ENCODE measurements around the gene PRR36. TPM values are rescaled to one million over a fixed set of nuclear protein-coding genes. Genes with fewer than 3 reads are reported as not detected.
A peak's percentile ranks its signal among the peaks of the same experiment; 100 is the strongest.

Gene PRR36
- total RNA-seq, 1 experiment from 2014 or later: not detected

DNA sequence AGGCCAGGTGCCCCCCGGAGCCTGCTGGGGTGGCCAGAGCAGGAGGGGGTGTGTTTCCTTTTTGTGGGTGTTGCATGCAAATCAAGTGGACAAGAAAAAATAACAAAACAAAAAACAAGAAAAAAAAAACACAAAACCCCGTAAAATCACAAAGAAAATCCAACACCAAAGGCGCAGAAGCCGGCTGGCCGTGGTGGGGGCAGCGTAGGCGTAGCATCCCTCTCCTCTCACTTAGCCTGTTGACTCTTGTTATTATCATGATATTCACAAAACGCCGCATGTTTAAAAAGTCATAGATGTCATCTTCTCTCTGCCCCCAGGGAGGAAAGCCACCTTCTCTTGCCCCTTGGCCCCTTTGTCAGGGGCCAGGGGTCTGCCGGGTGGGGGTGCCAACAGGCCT lies 39.5 kb upstream of the PRR36 start:
- no peak for DNase-seq (ENCODE audit: low read depth)

DNA sequence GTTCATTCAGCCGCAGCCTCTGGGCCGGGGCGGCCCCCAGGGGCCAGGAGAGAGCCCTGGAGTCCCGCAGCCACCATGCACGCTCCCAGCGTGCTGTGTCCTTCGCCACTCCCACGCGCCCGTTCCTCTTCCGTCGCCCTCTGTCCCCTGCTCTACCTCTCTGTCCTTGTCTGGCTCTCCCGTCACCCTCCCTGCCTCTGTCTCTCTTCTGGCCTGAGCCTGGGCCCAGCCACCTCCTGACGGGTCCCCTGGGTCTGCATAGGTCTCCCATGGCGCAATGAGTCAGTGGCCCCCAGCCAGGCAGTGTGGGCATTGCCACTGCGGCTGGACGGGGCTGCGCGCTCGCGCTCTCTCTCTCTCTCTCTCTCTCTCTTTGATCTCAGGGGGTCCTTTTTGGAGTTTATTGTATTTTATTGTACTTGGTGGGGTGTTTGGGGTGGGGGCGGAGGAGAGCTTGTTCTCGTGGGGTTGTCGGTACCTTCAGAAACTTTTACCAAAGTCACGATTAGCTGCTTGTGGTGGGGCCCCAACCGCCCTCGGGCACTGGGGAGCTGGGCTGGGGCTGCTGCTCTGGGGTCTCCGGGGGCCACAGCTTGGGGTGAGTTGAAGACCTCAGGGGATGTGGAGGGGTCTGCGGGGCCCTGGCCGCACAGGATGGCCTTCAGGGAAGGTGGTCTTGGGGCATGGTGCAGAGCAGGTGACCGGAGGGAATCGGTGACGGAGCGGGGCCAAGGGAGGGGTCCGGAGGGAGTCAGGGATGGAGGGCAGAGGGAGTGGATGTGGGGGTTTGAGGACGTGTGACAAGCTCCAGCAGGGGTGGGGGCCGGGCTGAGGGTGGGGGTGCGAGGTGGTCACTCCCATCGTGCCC lies 38.7 kb upstream of the PRR36 start:
- no peak for DNase-seq (ENCODE audit: low read depth)

DNA sequence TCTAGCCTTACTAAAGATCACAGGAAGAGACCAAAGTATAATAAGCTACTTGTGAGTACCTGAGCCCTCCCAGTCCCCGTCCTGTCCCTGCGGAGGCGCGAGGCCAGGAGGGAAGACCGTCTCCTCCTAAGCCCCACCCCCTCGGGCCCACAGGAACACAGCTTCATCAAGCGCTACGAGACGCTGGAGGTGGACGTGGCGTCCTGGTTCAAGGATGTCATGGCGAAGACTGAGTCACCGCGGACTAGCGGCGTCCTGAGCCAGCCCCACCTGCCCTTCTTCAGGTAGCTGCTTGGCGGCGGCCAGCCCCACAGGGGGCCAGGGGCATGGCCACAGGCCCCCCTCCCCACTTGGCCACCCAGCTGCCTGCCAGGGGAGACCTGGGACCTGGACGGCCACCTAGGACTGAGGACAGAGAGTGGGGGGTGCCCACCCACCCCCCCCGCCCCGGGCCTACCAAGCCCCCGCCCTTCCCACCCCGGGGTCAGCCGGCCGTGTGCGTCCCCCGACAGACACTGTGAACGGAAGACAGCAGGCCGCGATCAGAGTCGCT lies 38.0 kb upstream of the PRR36 start:
- DNase-seq (ENCODE audit: low read depth): no peak

DNA sequence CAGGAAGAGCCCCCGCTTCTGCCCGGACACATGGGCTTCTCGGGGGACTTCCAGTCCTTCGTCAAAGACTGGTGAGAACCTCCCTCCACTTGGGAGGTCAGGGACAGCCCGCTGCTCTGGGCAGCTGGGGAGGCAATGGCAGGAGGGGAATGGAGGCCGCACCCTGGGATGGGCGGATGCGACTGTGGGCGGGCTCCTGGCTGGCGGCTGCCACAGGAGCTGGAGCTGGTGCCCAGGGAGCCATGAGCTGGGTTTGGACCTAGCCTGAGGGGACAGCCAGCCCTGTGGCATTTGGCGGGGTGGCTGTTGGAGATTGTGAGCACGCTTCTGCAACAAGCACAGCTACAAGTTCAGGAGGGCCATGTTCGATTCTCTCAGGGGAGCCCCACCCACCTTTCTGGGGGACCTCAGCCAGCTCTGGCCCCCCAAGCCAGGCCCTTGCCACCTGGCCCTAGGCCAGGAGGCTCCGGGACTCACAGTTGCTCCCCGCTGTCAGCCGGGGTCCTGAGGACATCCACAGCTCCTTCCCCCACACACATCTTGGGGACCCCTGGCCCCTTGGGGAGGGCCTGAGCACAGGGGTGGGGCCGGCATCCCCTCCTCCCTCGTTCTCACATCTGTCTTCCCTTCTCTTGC lies 37.4 kb upstream of the PRR36 start:
- no peak for DNase-seq (ENCODE audit: low read depth)

DNA sequence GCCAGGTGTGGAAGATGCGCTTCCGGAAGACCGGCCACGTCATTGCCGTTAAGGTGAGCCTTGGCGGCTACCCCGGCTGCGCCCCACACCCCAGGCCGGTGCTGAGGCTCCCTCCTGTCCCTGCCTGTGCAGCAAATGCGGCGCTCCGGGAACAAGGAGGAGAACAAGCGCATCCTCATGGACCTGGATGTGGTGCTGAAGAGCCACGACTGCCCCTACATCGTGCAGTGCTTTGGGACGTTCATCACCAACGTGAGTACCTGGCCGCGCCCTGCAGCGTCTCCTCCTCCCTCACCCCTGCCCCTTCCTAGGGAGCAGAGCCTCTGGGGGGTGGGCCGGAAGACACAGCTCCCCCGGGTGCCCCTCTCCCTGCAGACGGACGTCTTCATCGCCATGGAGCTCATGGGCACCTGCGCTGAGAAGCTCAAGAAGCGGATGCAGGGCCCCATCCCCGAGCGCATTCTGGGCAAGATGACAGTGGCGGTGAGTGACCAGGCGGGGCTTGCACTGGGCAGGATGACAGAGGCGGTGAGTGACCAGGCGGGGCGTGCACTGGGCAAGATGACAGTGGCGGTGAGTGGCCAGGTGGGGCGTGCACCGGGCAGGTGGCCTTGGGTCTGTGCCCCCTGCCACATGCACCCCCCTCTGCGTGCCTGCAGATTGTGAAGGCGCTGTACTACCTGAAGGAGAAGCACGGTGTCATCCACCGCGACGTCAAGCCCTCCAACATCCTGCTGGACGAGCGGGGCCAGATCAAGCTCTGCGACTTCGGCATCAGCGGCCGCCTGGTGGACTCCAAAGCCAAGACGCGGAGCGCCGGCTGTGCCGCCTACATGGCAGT lies 36.4 kb upstream of the PRR36 start:
- DNase-seq (ENCODE audit: low read depth): no peak

DNA sequence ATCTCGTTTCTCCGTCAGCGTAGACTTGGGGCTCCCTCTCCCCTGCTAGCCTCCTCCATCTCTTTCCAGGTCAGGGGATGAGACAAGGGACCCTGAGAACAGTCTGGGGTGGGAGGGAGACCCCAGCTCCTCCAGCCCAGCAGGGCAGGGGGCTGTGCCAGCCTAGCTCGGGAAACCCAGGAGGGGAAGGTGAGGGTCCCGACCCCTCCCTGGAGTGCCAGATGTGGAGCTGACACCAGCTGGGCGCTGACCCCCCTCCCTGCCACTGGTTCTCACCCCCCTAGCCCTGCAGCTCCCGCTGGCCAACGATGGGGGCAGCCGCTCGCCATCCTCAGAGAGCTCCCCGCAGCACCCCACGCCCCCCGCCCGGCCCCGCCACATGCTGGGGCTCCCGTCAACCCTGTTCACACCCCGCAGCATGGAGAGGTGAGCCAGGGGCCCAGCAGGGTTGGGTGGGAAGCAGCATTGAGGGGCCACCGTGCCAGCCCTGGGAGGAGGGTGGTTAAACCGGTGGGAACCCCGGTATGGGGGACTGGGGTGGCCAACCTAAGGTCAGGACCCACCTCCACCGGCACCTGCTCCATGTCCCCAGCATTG lies 35.4 kb upstream of the PRR36 start:
- no peak for DNase-seq (ENCODE audit: low read depth)

DNA sequence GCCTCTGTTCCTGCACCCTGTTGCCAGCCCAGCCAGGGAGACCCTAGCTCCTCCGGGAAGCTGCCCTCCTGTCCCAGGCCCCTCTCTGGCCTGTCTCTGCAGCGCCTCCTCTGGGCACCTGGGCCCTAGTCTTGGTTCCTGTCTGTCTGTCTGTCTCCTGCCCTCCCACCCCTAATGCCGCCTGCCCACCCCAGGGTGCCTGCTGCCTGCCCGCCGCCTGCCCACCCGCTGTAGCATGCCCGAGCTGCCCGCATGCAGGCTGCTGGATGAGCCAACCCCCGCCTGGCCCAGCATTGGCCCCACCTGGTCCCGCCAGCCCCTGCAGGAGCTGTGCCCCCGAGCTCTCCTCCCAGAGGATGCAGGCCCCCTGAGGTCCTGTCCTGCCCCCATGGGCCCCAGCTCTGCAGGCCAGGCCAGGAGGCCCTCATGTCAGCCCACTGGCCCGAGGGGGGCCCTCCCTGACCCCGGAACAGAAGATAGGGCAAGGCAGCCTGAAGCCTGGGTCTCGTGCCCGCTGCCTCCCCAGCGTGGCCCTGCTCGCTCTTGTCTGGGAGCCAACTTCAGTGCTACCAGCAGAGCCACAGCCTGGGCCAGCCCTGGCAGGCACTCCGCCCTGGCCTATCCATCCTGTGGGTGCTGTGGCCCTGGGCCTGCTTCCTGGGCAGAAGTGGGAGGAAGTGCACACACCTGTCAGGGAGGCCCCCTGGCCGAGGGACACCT lies 34.7 kb upstream of the PRR36 start:
- DNase-seq (ENCODE audit: low read depth): no peak

DNA sequence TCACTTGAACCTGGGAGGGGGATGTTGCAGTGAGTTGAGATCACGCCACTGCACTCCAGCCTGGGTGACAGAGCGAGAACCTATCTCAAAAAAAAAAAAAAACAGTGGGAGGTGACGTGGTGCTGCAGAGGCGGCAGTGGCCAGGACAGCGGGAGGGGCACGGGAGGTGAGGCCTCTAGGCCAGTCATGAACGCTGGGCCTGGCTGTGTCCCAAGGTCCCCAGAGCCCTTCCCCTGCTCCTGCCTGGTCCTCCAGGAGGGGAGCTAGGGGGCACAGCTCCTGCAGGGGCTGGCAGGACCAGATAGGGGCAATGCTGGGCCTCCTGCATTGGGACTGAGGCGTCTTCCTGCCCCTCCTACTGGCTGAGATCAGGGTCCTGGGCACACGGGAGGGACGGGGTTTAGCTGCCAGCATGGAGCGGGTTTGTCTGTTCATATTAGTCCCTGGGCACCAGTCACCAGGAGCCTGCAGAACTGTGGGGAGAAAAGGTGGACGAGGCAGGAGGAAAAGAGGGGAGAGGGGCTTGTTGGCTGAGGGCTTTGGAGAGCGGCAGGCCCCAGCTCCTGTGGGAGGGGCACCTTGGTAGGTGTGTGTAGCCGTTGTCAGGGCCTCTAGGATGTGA lies 34.0 kb upstream of the PRR36 start:
- DNase-seq (ENCODE audit: low read depth): no peak

DNA sequence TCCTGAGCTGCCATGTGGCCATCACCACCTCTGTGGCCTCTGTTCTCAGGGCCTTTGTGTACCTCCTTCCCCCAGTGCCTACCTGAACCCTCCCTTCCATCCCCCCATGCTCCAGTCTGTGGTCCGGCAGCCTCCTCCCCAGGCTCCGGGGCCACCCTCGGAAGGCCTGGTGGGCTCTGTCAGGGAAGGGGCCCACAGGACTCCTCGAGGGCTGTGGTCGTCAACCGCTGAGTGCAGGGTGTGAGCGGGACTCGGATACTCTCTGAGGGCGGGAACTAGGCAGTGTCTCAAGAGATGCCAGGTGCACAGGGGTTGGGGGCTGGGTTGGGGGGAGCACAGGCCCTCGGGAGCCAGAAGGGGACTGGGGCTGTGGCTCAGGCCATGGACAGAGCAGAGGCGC lies 33.4 kb upstream of the PRR36 start:
- DNase-seq (ENCODE audit: low read depth): no peak

DNA sequence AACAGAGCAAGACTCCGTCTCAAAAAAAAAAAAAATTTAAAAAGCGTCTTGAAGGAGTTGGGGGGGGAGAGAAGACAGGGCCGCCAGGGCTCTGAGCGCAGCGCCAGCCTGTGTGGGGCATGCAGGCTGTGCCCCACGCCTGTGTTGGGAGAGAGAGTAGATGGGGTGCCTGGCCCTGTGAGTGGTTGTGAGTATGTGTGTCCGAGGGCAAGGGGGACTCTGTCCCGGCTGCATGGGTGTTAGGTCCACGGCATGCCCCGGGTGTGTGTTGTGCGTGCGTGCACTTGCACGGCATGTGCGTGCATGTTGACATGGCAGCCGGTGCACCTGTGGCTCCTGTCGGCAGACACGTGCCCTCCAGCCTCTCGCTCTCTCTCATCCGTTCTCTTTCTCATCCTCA lies 32.9 kb upstream of the PRR36 start:
- no peak for DNase-seq (ENCODE audit: low read depth)

DNA sequence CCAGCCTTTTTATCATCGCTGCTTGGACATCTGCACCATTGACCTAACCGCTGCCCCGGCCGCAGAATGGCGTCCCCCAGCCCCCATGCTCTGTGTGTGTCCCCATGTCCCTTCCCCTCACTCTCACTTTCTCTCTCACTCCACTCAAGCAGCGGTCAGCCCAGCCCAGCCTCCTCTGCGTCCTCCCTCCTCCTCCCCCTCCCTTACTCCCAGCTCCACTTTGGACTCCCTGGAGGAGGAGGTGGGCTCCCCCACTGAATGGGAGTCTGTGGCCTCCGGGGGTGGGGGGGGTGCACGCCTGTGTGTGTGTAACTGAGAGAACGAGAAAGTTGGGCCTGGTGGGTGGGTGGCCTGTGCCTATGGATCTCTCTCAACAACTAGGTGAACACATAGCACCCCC lies 31.7 kb upstream of the PRR36 start:
- no peak for DNase-seq (ENCODE audit: low read depth)

DNA sequence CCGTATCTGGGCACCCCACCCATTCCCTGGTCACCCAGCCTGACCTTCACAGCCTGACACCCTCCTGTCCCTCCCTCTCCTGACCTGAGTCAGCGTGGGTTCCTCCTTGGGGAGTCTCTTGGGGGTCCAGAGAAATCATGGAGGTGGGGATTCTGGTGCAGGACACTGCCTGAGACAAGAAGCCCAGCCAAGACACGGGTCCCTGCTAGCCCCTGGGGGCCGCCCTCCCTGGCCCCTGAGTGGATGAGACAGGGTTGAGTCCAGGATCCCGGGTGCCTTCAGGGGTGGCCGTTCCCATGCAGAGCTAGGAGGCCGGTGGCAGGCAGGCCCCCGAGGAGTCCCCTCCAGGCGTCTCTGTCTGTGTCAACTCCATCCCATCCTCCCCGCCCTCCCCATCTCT lies 31.1 kb upstream of the PRR36 start:
- no peak for DNase-seq (ENCODE audit: low read depth)

DNA sequence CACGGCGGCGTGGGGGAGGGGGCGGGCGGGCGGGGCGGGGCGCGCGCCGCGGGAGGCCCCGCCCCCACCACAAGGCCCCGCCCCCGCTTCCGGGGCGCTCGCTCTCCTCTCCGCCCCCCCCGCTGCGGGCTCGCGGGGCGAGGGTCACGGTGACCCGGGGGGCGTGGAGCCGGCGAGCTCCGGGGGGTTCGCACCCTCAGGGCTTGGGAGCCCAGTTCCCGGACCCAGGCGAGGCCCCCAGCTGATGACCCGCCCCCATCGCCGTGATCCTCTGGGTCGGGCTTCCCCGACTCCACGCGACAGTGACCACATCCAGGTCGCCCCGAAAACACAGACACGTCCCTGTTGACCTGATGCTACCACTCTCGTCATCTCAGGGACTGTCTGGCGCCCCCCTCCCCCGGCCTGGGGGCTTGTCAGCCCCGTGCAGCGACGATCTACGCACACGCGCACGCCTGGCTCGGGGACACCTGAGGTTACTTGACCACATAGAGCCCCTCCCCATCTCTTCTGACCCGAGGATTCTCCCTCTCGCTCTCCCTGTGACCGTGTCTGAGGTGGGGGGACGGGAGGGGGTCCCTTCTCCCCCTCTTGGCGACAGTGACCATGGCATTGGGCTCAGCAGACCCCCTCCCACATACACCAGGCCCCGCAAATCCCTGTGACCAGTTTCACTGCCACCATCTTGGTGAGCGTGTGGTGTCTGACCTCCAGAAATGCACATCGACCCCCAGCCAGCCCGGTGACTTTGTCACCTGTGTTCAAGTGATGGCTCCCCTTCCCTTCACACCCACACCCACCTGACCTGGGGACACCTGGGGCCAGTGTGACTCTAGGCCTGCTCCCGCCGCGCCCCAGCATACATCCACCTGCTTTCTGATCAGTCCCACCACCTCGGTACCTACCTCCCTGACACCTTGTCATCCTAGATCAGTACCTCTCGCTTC lies 30.2 kb upstream of the PRR36 start:
- no peak for DNase-seq (ENCODE audit: low read depth)

DNA sequence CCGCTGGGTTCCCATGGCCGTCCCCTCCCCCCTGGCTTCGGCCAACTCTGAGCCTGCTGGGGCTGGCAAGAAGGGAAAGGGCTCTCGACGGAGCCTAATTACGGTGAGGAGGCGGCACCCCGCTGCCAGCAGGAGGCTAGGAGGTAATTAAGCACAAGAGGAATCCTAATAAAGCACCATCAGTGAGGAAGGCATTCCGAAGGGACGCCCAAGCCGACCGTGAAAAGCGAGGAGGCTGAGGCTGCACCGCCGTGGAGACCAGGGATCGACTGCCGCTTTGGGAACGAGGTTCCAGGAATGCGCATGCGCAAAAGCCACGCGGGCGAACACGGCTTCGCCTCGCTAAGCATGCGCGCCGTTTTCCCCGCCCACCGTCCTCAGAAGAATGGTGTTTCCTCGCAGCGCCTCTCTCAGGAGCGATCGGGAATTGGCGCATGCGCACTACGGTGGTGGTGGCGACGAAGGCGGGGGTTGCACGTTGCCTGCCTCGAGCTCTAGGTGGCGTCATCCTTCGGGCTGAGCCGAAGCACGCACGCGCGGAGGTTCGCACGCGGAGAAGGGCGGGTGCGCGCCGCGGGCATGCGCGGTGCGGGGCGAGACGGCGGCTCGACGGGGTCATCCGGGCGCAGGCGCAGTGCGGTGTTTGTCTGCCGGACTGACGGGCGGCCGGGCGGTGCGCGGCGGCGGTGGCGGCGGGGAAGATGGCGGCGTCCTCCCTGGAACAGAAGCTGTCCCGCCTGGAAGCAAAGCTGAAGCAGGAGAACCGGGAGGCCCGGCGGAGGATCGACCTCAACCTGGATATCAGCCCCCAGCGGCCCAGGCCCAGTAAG lies 29.3 kb upstream of the PRR36 start, which contains the start of gene MAP2K7:
MAP2K7 (plus strand) TSS at position 634 of the 830 bp plus-strand sequence; CDS start at position 702, 68 bp downstream.
- DNase-seq (ENCODE audit: low read depth): peak; percentile 98

DNA sequence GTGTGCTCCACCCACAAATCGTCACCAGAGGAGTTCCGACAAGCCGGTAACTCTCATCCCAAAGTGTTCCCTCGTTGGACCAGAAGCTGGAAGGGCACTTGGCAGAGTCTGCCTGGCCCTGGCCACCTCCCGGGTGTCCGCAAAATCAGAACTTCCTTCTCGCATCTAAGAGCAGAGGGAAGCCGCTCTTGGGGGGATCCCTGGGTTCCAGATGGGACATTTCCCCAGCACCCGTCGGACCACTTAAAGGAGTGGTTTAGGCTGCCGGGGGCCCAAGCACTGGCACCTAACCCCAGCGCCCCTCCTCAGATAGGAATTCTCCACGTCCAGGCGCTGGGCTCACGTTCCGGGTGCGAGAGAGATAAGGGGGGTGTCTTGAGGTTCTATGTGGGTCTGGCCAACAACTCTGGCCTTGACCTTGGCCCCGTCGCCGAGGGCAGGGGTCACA lies 28.6 kb upstream of the PRR36 start:
- DNase-seq (ENCODE audit: low read depth): no peak

DNA sequence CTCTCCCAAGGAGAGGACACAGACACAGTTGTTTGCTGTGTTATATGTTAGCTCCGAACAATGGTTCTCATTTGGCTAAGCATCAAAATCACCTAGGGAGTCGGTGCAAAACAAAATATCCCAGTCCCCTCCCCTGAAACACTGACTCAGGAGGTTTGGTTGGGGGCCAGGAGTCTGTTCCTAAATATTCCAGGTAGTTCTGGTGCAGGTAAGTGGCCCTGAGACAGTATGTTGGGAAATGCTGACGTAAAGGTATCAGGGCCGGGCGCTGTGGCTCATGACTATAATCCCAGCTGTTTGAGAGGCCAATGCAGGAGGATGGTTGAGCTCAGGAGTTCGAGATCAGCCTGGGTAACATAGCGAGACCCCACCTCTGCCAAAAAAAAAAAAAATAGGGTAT lies 27.1 kb upstream of the PRR36 start:
- no peak for DNase-seq (ENCODE audit: low read depth)

DNA sequence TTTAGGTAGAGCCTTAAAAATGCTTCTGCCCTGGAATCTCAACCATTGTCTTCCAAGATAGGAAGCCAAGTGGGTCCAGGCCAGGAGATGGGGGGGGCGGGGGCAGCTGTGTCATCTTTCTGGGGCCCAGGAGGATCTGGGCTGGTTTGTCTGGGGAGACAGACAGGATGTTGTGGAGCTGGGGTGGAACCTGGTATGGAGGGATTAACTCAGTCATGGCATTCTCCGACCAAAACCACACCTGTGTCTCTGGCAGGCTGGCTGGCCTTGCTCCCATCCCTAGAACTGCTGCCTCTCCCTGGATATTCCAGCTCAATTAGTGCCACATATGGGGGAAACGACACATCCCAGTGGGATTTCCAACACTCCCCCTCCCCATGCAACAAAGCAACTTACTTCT lies 26.7 kb upstream of the PRR36 start:
- DNase-seq (ENCODE audit: low read depth): no peak

DNA sequence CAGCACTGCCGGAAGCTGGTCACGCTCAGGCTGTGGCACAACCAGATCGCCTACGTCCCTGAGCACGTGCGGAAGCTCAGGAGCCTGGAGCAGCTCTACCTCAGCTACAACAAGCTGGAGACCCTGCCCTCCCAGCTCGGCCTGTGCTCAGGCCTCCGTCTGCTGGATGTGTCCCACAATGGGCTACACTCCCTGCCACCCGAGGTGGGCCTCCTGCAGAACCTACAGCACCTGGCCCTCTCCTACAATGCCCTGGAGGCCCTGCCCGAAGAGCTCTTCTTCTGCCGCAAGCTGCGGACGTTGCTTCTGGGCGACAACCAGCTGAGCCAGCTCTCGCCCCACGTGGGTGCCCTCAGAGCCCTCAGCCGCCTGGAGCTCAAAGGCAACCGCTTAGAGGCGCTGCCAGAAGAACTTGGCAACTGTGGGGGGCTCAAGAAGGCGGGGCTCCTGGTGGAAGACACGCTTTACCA lies 26.2 kb upstream of the PRR36 start:
- no peak for DNase-seq (ENCODE audit: low read depth)

Data from LHCN-M2 (cell line).